Measurements from ENCODE around the gene MOGAT1.
"Not testable (repeated sequence)": the region's sequence is repeated elsewhere in the genome, so short reads cannot be mapped to it uniquely, and the experiment has no call there.

Gene MOGAT1

DNA sequence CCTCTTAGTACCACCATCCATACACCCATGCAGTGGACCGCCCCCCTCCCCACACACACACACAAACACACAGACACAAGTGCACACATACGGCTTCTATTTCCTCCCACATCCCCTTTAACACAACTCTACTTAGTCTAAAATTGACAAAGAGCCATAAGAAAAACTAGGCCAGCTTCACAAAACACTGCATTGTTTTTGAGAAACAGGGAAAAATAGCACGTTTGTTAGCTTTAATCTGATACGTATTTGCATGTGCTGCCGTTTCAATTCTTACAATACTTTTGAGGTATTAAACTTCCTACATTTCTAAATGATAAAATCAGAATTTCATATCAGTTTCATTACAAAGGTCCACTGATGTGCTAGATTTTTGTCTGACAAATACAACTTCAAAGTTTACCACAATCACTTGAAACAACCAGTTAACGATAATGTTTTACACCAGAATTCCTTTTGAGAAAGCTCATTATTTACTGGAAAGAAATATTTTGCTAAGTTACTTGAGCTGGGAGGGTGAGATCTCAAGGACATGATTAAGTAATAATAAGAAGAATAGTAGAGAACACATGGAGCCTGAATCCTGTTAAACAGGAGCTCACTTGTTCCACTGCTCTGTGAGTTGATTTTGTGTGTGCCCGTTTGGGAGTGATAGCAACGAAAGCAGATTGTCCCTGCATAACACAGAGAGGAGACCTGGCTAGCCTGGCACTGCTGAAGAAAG, 74.5 kb downstream of the MOGAT1 start:
- no peak for ATAC-seq

DNA sequence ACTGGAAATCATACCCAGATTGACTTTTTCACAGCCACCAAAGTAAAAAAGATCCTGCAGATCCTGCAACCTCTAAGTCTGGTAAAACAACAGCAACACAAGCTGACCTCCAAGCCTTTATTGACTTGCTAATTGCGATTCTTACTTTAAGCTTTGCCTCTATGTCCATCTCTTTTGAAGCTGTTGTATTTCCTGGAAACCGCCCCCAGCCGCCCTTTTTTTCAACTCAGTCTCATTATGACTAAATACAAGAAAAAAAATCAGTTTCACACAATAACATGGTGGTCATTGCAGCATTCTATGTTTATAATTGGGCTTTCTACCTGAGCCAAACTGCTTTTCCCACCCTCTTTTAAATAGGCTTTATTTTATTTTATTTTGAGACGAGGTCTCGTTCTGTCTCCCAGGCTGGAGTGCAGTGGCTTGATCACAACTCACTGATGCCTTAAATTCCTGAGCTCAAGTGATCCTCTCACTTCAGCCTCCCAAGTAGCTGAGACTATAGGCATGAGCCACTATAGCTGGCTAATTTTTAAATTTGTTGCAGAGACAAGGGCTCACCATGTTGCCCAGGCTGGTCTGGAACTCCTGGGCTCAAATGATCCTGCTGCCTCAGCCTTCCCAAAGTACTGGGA, 76.2 kb downstream of the MOGAT1 start:
- no peak for ATAC-seq

DNA sequence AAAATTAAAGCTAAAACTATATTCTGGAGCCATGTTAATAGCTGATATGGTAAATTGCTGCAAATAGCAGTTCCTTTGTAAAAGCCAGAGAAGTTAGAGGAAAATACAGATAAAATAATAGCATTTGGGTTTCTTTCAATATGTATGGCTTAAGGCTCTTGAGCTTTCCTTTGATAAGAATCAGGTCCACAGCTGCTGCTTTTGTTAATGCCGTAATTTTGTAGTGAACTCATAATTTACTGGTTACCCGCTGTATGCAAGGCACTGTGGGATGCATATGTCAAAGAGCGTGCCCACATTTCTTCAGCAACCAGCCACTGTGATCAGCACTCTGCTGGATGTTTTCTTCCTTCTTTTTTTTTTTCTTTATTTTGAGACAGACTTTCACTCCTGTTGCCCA, 79.1 kb downstream of the MOGAT1 start:
- no peak for ATAC-seq

DNA sequence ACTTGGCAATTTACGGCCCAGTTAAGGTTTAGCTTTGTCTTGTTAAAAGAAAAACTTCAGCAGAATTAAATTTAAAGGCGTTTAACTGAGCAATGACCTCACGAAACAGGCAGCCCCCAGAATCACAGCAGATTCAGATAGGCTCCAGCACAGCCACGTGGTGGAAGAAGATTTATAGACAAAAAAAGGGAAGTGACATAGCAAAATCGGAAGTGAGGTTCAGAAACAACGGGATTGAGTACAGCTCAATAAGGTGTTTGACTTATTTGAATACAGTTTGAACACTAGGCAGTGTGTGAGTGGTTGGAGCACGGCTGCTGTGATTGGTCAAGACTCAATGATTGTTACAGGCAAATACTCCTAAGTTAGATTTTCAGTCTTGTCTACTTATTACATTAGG, 79.8 kb downstream of the MOGAT1 start:
- no peak for ATAC-seq

DNA sequence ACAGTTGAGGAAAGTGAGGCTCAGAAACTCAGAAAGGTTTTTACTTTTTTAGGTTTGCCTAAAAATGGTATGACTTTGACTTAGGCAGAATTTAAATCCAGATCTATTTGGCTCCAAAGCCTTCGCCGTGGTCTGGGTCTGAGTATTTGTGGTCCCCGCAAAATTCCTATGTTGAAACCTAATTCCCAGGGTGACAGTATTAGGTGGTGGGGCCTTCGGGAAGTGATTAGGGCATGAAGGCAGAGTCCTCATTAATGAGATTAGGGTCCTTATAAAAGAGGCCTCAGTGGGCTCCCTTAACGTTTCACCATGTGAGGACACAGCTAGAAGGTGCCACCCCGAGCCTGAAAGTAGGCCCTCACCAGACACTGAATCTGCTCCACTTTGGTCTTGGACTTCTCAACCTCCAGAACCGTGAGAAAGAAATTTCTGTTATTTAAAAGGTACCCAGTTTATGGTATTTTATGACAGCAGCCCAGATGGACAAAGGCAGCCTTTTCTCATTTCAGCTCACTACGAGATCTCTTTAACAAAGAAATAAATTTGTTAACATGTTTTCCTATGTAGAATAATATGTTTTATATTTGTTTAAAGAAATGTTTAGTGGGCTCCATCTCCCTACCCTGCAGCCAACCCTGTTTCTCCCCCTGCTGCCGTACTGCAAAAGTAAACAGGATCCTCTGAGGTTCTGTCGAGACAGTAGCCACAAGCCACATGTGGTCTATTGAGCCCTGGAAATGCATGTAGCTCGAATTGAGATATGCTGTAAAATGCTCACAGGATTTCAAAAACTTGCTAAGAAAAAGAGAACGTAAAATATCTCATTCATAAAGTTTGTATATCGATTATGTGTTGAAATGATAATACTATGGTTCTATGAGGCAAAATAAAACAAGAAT, 80.6 kb downstream of the MOGAT1 start:
- no peak for ATAC-seq

DNA sequence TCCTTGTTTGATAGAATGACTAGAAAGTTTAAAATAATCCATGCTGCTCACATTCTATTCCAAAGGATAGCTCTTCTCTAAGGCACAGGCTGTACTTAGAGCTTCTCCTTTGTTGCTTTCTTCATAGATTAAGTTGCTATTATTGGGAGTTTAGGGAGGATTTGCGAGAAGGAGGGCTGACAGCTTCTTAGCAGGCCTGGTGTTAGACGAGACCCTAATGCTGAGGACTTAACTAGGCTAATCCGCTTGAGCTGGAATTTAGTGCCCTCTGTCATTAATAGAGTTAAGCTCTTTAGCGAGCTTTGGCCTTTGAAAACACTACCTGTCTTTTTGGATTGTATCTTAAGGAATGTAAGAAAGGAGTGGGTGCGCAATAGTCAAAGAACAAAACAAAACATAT, 81.3 kb downstream of the MOGAT1 start:
- no peak for ATAC-seq

DNA sequence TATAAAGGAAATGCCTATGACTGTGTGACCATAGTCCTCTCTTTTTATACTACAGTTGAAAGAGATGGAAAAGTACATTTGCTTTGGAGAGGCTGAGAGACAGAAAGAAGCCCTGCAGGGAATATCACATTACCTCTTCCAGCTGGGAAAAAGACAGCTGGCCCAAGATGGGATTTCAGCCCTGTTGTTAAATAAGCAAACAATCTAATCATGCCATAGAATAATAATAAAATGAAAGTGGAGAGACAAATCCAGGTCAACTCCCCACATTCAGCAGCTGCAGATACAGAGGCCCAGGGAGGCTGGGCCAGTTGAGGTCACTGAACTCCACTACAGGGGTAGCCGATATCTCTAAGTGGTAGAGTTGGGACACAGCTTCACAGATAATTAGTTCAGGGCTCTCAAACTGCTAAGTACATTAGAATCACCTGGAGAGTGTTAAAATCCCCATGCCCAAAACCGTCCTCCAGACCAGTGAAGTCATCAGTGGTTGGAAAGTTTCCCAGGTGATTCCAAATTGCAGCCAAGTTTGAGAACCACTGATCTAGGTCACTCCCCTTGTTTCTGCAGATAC, 81.9 kb downstream of the MOGAT1 start:
- ATAC-seq = no peak

DNA sequence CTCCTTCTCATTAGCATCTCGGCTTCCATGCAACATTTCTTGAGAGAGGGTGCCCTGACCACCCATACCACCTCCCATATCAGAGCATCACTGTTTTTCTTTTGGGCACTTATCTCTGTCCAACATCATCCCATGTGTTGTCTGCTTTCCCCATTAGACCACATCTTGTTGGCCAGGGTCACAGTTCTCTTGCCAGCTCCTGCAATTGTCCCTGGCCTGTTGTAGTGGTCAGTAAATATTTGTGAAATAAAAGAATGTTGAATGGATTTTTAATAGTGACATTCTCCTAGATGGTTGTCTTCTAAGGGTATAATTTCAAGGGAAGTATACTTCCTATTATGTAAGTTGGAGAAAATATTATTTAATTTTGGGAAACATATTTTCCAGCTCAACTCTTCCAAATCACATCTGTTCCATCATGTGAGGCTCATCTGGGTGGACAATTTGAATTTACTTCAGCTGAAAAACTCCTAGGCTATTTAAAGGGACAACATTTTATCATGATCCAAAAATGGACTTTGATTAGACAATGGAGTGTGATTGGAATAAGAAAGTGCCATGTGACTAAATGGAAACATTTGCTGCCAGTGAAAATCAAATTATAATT, 83.0 kb downstream of the MOGAT1 start:
- ATAC-seq = no peak

DNA sequence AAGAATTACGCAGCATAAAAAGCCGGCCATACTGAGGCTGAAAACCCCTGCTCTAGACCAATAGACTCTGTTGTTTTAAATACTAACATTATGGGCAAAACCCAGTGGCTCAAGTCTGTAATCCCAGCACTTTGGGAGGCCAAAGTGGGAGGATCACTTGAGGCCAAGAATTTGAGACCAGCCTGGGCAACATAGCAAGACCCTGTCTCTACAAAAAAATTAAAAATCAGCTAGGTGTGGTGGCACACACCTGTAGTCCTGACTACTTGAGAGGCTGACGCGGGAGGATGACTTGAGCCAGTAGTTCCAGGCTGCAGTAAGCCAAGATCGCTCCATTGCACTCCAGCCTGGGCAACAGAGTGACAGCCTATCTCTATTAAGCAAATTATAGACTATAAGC, 84.1 kb downstream of the MOGAT1 start:
- not testable (repeated sequence) for ATAC-seq

- no peak for ATAC-seq
Measured at GRCh38 chr2:222756362-222756831, 84.9 kb downstream of the MOGAT1 start.

- no peak for ATAC-seq
Measured at GRCh38 chr2:222756951-222757650, 85.6 kb downstream of the MOGAT1 start.
